HEK293 (cell line): ENCODE data around the gene PIK3AP1.

Experiments used
- CTCF ChIA-PET: fragments of 350-600 bp; formaldehyde crosslinking; extraction: SDS; loops from one replicate; lab custom pipeline; 2021; ENCODE audit warnings: antibody characterized with exemption; lab: Yijun Ruan, JAX
- POLR2A ChIA-PET: fragments of 300-600 bp; formaldehyde crosslinking; extraction: SDS; loops from one replicate; lab custom pipeline; 2020; ENCODE audit warnings: antibody characterized with exemption, inconsistent platforms; lab: Yijun Ruan, JAX
- H3K27ac ChIP-seq: fragments of 200-500 bp; sonication (Bioruptor generic); 2 replicates; pipeline ENCODE4 v1.5.1; 2014; ENCODE audit warnings: low read depth, low read length, control low read depth, inconsistent platforms; ENCODE audit errors: extremely low read depth
- H3K36me3 ChIP-seq, 2 experiments: fragments of 200-500 bp in 1 of 2; sonication (Bioruptor generic) in 1 of 2; 1 replicate in 1 of 2; 2 replicates in 1 of 2; pipeline ENCODE4 v1.5.1; 2014 to 2017; ENCODE audit warnings: inconsistent platforms in 2 of 2, low read length in 2 of 2; ENCODE audit not compliant: control insufficient read depth in 2 of 2, insufficient read depth in 1 of 2
- H3K4me1 ChIP-seq: fragments of 200-500 bp; sonication (Bioruptor generic); 2 replicates; pipeline ENCODE4 v1.5.1; 2014; ENCODE audit warnings: mild to moderate bottlenecking, low read length, inconsistent platforms; ENCODE audit not compliant: control insufficient read depth, insufficient read depth
- H3K4me3 ChIP-seq: 2 replicates; pipeline ENCODE4 v1.5.1; 2011; ENCODE audit warnings: low read depth, mild to moderate bottlenecking, control low read depth, low read length, moderate library complexity
- H3K9me3 ChIP-seq: fragments of 200-500 bp; sonication (Bioruptor generic); 2 replicates; pipeline ENCODE4 v1.5.1; 2014; ENCODE audit warnings: low read depth, low read length, inconsistent platforms; ENCODE audit not compliant: control insufficient read depth, insufficient read depth
- ELK4 ChIP-seq: IDR thresholded peaks from 2 replicates; pipeline ENCODE4 v1.6.1; 2011; ENCODE audit warnings: mild to moderate bottlenecking, low read depth, low read length, borderline replicate concordance
- OVOL3 ChIP-seq: fragments of 450-650 bp; formaldehyde crosslinking; IDR thresholded peaks from 2 replicates; pipeline ENCODE4 v1.5.1; 2016; ENCODE audit warnings: missing biosample characterization, missing genetic modification characterization
- PATZ1 ChIP-seq: fragments of 450-650 bp; formaldehyde crosslinking; IDR thresholded peaks from 2 replicates; pipeline ENCODE4 v1.5.1; 2016; ENCODE audit warnings: missing biosample characterization, missing genetic modification characterization
- SCRT2 ChIP-seq: fragments of 450-650 bp; formaldehyde crosslinking; IDR thresholded peaks from 2 replicates; pipeline ENCODE4 v1.5.1; 2016; ENCODE audit warnings: missing biosample characterization, missing genetic modification characterization
- TRIM28 ChIP-seq: IDR thresholded peaks from 2 replicates; pipeline ENCODE4 v1.6.1; 2011; ENCODE audit warnings: low read length, control low read depth, borderline replicate concordance
- ZBTB10 ChIP-seq: fragments of 450-650 bp; formaldehyde crosslinking; IDR thresholded peaks from 2 replicates; pipeline ENCODE4 v1.5.1; 2016; ENCODE audit warnings: missing biosample characterization, missing genetic modification characterization
- ZBTB8A ChIP-seq: fragments of 450-650 bp; formaldehyde crosslinking; IDR thresholded peaks from 2 replicates; pipeline ENCODE4 v1.5.1; 2016; ENCODE audit warnings: missing biosample characterization, missing genetic modification characterization
- ZNF112 ChIP-seq: fragments of 450-650 bp; formaldehyde crosslinking; IDR thresholded peaks from 2 replicates; pipeline ENCODE4 v1.5.0; 2017; ENCODE audit warnings: missing biosample characterization, missing genetic modification characterization
- ZNF148 ChIP-seq: fragments of 450-650 bp; formaldehyde crosslinking; IDR thresholded peaks from 2 replicates; pipeline ENCODE4 v1.5.0; 2017; ENCODE audit warnings: missing biosample characterization, missing genetic modification characterization, borderline replicate concordance
- ZNF169 ChIP-seq: fragments of 450-650 bp; formaldehyde crosslinking; IDR thresholded peaks from 2 replicates; pipeline ENCODE4 v1.5.1; 2016; ENCODE audit warnings: missing biosample characterization, missing genetic modification characterization
- ZNF184 ChIP-seq: fragments of 450-650 bp; IDR thresholded peaks from 2 replicates; pipeline ENCODE4 v1.5.1; 2018; ENCODE audit warnings: missing biosample characterization, mild to moderate bottlenecking, missing genetic modification characterization
- ZNF404 ChIP-seq: fragments of 450-650 bp; formaldehyde crosslinking; IDR thresholded peaks from 2 replicates; pipeline ENCODE4 v1.5.1; 2017; ENCODE audit warnings: missing biosample characterization, missing genetic modification characterization
- ZNF558 ChIP-seq: fragments of 450-650 bp; formaldehyde crosslinking; IDR thresholded peaks from 2 replicates; pipeline ENCODE4 v1.5.1; 2016; ENCODE audit warnings: missing biosample characterization, missing genetic modification characterization
- ZNF629 ChIP-seq: fragments of 450-650 bp; formaldehyde crosslinking; IDR thresholded peaks from 2 replicates; pipeline ENCODE4 v1.5.1; 2017; ENCODE audit warnings: missing biosample characterization, missing genetic modification characterization

PIK3AP1 gene

GRCh38 chr10:96622013-96622787 is 98.1 kb downstream of the PIK3AP1 start:
- Histone ChIP-seq H3K4me3 (no peak overlapping the region), H3K9me3 (no peaks in the 10 kb centered on the region), H3K27ac (no peak overlapping the region), H3K4me1 (no peaks in the 10 kb centered on the region), H3K36me3 (no peaks in the 10 kb centered on the region)
- TF ChIP-seq ZNF558 (tag by site-specific recombination), result no peak
- no peak for TF ChIP-seq ZNF148
- no peak for TF ChIP-seq ZNF404
- no peak for TF ChIP-seq ZNF169 (tag by site-specific recombination)
- no peak for TF ChIP-seq ZNF184 (tag by site-specific recombination)
- no peak for TF ChIP-seq ZBTB8A (tag by site-specific recombination)
- TF ChIP-seq OVOL3 (tag by site-specific recombination), result no peak
- TF ChIP-seq ZNF629 (tag by site-specific recombination), result no peak
- no peak for TF ChIP-seq ZNF112
- no peak for TF ChIP-seq PATZ1 (tag by site-specific recombination)
- TF ChIP-seq TRIM28, result no peak
- POLR2A ChIA-PET, result no interaction called here
- CTCF ChIA-PET, result interaction anchor here (0.6 to 0.9 kb wide), 2 partner anchors 10 to 19 kb away, joined by 3 to 4 read pairs; no protein-coding TSS in a partner anchor

- POLR2A ChIA-PET, result no interaction called here
- H3K4me3 ChIP-seq, result no peak overlapping the region
- CTCF ChIA-PET, result interaction anchor here (0.5 to 3.4 kb wide), 3 partner anchors 21 to 590 kb away, joined by 3 to 12 read pairs (median 3); partner anchors contain the start of gene TM9SF3
- TF ChIP-seq SCRT2 (tag by site-specific recombination), result 0 out of 2 replicates have a peak, but pooled peaks have one; percentile 33
- TF ChIP-seq ELK4, result no peak
- TF ChIP-seq PATZ1 (tag by site-specific recombination), result no peak
- TF ChIP-seq ZBTB10, result no peak
- no peaks in the 10 kb centered on the region for H3K36me3 ChIP-seq
- no peaks in the 10 kb centered on the region for H3K4me1 ChIP-seq
- no peak overlapping the region for H3K27ac ChIP-seq
- no peaks in the 10 kb centered on the region for H3K9me3 ChIP-seq
These were observed 100.2 kb downstream of the PIK3AP1 start for GRCh38 chr10:96619796-96620773.
